HuH-7 (cell line): ENCODE data around the gene ZNF280A.
"Not testable (repeated sequence)": the region's sequence is repeated elsewhere in the genome, so short reads cannot be mapped to it uniquely, and the experiment has no call there.

Experiments
- DNase-seq: peaks from one replicate; pipeline ENCODE4 v3.0.0; 2011; ENCODE audit warnings: low spot score

Gene ZNF280A

DNA sequence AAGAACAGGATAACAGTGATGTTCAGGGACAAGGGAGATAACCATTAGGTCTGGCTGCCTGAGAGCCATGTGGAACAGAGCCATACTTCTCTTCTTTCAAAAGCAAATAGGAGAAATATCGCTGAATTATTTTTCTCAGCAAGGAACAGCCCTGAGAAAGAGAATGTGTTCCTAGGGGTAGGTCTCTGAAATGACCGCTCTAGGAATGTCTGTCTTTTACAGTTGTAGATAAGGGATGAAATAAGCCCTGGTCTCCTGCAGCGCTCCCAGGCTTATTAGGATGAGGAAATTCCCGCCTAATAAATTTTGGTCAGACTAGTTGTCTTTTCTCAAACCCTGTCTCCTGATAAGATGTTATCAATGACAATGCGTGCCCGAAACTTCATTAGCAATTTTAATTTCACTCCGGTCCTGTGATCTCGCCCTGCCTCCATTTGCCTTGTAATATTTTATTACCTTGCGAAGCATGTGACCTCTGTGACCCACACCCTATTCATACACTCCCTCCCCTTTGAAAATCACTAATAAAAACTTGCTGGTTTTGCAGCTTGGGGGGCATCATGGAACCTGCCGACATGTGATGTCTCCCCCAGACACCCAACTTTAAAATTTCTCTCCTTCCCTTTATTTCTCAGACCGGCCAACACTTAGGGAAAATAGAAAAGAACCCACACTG, 51.1 kb downstream of the ZNF280A start:
- not testable (repeated sequence) for DNase-seq

DNA sequence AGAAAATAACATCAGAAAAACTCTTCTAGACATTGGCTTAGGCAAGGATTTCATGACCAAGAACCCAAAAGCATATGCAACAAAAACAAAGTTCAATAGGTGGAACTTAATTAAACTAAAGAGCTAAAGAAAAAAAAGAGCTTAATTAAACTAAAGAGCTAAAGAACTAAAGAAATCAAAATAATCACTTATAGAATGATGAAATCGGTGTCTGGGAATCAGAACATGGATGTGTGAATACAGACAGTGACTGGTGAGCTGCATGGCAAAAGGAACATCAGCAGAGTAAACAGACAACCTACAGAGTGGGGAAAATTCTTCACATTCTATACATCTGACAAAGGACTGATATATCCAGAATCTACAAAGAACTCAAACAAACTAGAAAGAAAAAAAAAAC, 53.0 kb downstream of the ZNF280A start:
- no peak for DNase-seq

DNA sequence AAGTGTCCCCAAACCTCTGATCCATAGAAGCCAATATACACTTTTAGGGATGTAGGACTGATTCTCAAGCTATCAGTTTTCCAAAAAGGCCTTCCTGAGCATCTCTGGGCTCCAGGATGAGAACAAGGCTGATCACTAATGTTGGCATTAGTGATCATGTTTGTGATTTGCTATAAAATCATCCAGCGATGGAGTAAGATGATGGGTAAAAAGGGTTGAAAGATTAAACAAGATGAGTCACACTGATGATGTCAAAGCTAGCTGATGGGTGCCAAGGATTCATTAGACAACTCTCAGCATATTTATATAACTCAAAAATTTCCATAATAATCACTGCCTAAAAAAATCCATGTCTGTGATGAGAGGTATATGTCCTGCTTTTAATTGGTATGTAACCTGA, 54.3 kb downstream of the ZNF280A start:
- DNase-seq, result no peak

DNA sequence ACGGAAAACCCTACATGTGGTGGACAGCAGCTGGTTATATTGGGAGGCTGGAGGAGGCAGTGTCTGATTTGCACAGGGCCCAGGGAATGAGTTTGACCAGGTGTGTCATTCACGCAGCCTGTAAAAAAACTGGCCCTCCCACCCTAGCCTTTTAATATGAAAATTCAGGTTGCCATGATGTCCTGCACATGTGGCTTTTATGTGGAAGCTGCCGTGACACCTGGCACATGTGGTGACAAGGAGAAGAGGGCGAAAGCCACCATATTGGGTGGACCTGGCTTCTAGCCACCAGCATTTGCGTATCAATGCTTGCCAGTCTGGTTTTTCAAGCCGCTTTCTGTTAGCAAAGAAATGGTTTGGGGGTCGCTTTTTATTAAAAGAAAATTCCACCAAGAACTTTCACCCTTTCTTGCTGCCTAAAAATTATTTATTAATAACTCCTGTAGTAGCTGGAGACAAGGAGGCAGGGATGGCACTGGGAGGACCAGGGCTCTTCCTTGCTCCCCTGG, 54.9 kb downstream of the ZNF280A start:
- DNase-seq, result no peak

DNA sequence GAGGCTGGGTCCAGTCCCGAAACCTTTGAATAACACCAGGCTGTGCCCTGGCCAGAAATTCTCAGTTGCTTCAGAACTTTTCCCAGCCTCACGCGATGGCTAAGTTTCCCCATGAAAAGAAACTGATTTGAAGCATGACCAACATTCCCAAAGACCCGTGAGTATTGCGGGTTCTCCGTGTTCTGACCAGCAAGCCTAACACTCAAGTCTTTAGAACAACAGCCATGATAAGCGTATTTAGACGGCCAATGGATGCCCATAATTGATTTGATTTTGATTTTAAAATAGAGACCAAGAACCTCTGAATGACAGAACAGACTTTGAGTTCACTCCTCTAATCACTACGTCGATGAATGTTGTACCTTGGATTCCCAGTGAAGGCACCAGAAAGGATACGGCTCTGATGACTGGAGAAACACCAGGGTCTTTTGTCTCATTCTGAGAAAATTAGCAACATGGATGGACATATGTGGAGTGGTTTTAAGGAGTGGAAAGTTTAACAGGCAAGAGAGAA, 55.5 kb downstream of the ZNF280A start:
- no peak for DNase-seq

DNA sequence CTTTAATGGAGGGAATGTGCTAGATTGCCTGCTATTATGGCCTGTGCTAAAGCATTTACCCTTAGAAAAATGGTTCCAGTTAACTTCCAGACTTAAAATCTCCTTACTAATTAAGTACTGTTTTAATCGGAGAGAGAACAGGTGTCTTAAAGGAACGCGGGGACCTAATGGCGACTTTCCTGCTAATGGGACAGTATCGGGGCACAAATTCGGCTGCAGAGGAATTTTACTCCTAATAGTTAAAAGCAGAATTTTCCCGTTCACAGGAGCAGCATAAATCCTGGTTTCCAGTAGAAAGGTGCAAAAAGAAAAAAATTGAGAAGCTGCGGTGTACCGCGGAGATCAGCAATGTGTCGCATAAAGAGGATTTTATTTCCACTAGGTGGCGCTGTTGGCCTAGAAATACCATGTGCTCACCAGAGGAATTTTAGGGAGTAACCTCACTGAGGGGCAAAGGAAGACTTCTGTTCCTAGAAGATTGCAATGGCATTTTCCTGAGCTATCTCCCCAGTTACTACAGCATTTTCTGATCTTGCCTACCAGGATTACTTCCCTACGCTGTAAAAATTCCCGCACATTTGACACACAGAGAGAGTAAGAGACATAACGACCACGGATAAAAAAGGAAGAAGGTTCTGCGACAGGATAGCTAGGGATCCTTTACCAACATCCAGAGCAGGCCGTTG, 56.1 kb downstream of the ZNF280A start:
- peak; percentile 61 for DNase-seq
